NOMO-1 treated with dmso at 0.1 percent for 144 hours (cell line): ENCODE results near the gene PHACTR1.

Experiments used
- DNase-seq: peaks from one replicate; lab custom pipeline; 2025; ENCODE audit not compliant: unreplicated experiment; lab: John Stamatoyannopoulos, UW

PHACTR1 gene

GRCh38 chr6:12800120-12800519 is 83.6 kb downstream of the PHACTR1 start:
- DNase-seq = no peak

- DNase-seq = no peak
Observed at GRCh38 chr6:12801141-12801540, 84.6 kb downstream of the PHACTR1 start.

GRCh38 chr6:12802440-12802839 is 85.9 kb downstream of the PHACTR1 start:
- no peak for DNase-seq

GRCh38 chr6:12803486-12803885 is 86.9 kb downstream of the PHACTR1 start:
- DNase-seq = no peak

- DNase-seq = no peak
Observed at GRCh38 chr6:12804952-12805645, 88.5 kb downstream of the PHACTR1 start.

- DNase-seq = no peak
Observed at GRCh38 chr6:12806136-12806535, 89.6 kb downstream of the PHACTR1 start.

GRCh38 chr6:12806796-12807195 is 90.2 kb downstream of the PHACTR1 start:
- DNase-seq = no peak

GRCh38 chr6:12811519-12811918 is 95.0 kb downstream of the PHACTR1 start:
- DNase-seq = no peak

GRCh38 chr6:12813321-12813720 is 96.8 kb downstream of the PHACTR1 start:
- no peak for DNase-seq

GRCh38 chr6:12814015-12814414 is 97.4 kb downstream of the PHACTR1 start:
- DNase-seq = no peak

- DNase-seq = no peak
Observed at GRCh38 chr6:12815089-12815488, 98.5 kb downstream of the PHACTR1 start.

GRCh38 chr6:12815884-12816600 is 99.5 kb downstream of the PHACTR1 start:
- DNase-seq = no peak

GRCh38 chr6:12818324-12818723 is 101.8 kb downstream of the PHACTR1 start:
- DNase-seq = no peak

GRCh38 chr6:12823847-12824246 is 107.3 kb downstream of the PHACTR1 start:
- DNase-seq = no peak

GRCh38 chr6:12826584-12826983 is 110.0 kb downstream of the PHACTR1 start:
- no peak for DNase-seq

GRCh38 chr6:12827921-12828320 is 111.4 kb downstream of the PHACTR1 start:
- no peak for DNase-seq

GRCh38 chr6:12832226-12832735 is 115.7 kb downstream of the PHACTR1 start:
- DNase-seq = no peak

GRCh38 chr6:12836009-12836408 is 119.4 kb downstream of the PHACTR1 start:
- no peak for DNase-seq

- DNase-seq = no peak
Observed at GRCh38 chr6:12841619-12842018, 125.1 kb downstream of the PHACTR1 start.

- DNase-seq = no peak
Observed at GRCh38 chr6:12842114-12842513, 125.5 kb downstream of the PHACTR1 start.

GRCh38 chr6:12842658-12843057 is 126.1 kb downstream of the PHACTR1 start:
- DNase-seq = no peak
